ENCODE results near the gene MED10.

DNA sequence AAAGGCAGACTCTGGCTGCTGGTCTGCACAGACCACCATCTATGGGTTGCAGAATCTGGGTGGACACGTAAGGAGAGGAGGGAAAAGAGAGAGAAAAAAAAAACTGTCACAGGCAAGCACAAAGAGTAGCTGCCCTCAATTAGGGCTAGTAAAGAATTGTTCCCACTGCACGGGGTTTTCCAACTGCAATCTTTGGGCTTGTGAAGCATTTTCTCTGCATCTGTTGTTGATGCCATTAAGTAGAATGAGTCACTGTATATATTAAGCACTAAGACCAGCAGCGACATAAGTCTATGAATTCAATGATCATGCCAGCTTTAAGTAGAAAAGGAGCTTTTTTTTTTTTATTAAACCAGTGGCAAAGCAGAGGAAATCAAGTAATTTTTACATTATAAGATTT lies 40.2 kb downstream of the MED10 start:
- TF ChIP-seq REST (IDR thresholded peaks at IDR 0.05; ENCODE audit: insufficient read depth in 1 of 2, low read depth in 2 of 2, low read length in 1 of 2) (no peak), SIN3A (IDR thresholded peaks at IDR 0.05; ENCODE audit: borderline replicate concordance, insufficient read depth, low read depth, low read length) (no peak), POLR2AphosphoS5 (IDR thresholded peaks at IDR 0.05; ENCODE audit: low read depth, low read length) (no peak)
- TF ChIP-seq, protein P1, sequence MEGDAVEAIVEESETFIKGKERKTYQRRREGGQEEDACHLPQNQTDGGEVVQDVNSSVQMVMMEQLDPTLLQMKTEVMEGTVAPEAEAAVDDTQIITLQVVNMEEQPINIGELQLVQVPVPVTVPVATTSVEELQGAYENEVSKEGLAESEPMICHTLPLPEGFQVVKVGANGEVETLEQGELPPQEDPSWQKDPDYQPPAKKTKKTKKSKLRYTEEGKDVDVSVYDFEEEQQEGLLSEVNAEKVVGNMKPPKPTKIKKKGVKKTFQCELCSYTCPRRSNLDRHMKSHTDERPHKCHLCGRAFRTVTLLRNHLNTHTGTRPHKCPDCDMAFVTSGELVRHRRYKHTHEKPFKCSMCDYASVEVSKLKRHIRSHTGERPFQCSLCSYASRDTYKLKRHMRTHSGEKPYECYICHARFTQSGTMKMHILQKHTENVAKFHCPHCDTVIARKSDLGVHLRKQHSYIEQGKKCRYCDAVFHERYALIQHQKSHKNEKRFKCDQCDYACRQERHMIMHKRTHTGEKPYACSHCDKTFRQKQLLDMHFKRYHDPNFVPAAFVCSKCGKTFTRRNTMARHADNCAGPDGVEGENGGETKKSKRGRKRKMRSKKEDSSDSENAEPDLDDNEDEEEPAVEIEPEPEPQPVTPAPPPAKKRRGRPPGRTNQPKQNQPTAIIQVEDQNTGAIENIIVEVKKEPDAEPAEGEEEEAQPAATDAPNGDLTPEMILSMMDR (IDR thresholded peaks at IDR 0.05), result no peak
